ENCODE results near the gene COL6A3.

The COL6A3 gene

DNA sequence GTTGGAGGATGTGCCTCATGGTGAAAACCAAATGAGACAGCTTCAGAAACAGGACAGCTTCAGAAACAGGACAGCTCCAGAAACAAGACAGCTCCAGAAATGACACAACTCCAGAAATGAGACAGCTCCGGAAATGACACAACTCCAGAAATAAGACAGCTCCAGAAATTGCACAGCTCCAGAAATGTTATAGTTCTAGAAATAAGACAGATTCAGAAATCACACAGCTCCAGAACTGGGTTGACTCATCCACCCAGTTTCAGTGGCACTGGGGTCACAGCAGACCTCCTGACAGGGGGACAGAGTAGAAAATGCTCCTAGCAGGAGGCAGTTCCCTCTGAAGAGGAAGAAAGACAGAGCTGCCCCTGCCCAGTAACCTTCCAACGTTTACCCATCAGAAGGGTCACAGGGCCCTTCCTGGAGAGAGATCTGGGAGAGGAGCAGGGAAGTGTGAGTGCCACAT is 26.9 kb upstream of the COL6A3 start:
- DNase-seq (ENCODE audit: low spot score), result no peak

DNA sequence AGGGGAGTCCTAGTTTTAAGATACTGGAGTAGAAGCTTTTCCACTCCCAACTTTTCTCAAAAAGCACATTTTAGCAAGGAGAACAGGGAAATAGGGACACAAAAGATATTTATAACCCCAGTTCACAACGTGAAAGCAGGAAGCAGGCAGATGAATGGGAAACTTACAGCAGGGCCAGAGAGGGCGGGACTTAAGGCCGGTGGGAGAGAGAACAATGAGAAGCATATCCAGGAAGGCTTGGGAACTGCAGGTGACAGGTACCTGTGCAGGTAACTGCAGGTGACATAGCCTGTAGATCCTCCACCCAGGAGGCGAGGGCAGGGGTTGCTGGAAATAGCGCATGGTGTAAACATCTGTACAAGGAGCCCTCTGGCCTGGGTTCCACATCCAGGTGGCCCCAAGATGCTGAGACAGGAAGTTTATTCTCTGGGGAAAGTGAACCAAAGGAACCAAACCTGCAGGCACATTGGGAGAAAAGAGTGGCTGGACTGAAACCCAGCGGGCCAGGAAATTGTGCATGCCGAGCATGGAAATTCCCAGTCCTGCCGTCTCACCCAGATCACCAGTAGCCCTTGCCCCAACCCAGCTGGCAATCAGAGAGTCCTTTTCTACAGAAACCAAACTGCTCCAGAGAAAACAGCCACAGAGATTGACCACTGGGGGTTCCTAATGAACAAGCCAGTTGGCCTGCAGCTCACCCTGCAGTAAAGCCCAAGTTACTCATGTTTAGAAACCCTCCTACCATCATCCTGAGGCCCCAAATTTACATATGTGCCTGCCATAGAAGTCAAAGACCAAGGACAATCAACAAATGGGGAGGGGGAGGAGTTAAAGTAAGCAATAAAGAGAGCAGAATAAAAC is 24.3 kb upstream of the COL6A3 start:
- DNase-seq (ENCODE audit: low spot score), result no peak

DNA sequence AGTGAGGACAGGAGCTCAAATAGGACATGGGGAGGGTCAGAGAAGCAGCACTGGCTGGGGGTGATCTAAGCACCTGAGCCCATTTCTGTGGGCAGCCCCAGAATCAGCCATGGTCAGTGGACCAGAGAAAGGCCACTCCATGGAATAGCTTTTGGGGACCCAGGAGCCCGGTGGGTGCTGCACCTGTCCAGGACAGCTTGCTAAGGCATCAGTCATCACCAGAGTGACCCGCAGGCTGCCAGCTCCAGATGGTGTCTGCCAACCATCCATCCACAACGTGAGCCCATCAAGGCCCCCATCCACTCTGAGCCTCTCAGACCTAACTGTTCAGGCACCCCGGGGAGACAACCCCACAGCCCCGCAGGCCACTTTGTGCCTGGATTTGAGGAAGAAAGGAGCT is 23.6 kb upstream of the COL6A3 start:
- no peak for DNase-seq (ENCODE audit: low spot score)

DNA sequence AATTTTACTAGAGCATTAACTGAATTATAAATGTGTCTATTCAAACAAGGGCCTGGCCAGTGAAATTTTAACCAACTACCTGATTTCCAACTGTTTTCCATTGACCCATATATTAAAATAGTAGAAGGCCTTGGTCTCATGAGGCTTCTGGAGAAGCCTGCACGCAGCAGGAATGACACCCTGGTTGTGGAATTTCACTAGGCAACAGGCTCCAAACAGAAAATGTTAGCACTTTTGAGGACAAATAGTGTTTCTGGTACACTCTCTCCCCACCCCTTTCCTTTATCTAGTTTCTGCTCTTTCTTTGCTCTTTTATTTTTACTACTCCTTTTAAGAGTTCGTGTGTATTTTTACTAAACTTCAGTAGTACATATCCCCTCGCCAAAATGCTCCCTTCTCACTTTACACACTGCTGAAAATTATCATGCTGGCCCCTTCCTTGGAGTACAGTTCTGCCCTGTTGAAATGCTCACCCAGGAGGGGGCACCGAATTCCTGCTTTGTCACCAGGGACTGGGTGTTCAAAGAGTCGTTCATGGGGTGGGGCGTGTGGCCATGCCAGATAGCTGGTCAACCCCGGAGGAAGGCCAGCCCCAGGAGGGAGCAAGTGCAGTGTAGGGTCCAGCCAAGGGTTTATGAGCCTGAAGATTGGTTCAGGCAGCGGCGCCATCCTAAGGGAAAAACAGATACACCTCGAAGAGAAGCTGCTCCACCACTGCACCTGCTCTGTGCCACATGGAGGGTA is 22.1 kb upstream of the COL6A3 start:
- DNase-seq (ENCODE audit: low spot score), result no peak

DNA sequence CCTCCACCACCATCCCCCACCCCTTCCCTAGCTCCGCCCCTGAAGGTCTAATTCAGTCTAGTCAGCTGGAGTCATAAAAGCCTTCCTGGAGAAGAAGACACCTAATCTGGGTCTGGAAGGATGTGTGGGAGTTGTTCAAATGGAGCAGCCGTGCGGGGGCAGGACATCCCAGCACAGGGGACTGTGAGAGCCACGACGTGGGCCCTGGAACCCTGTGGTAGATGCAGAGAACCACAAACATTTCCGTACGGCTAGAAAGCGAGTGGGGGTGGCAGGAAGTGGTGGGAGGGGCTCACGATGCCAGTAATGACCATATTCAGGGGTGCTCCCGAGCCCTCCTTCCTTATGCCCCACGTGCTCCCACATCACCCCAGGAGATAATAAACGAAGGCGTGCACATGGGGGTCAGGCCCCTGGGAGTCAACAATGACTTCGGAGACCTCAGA is 20.9 kb upstream of the COL6A3 start:
- peak; percentile 62 for DNase-seq (ENCODE audit: low spot score)

DNA sequence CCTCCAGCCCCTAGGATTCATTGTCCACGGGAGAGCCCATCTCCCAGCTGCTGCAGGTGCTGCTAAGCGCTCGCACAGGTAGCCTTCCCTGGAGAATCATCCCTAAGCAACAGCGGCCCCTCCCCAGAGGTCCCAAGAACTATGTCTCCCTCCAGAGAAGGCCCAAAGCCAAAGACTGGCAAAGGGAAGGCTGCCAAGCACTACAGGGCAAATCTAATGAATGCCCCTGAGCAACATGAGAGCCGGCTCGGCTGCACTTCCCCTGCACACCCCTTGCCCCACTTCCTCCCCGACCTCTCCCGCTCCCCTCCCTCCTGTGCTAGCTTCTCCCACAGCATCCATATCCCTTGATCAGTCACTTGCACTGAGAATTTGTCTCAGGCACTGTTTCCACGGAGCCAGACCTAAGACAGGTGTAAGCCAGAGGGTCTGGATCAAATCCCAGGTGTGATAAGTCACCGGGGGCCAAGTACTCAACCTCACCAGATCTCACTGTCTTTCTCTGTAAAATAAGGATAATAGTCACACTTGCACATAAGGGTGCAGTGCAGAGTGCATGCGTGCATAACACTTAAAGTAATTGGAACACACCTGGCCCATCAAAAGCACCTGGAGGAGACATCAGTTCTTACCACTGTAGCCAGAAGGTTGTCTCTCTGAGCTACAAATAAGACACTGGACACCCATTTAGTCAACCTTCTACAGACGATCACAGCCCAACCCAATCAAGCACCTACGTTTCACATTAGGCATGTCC is 20.1 kb upstream of the COL6A3 start:
- DNase-seq (ENCODE audit: low spot score), result no peak

DNA sequence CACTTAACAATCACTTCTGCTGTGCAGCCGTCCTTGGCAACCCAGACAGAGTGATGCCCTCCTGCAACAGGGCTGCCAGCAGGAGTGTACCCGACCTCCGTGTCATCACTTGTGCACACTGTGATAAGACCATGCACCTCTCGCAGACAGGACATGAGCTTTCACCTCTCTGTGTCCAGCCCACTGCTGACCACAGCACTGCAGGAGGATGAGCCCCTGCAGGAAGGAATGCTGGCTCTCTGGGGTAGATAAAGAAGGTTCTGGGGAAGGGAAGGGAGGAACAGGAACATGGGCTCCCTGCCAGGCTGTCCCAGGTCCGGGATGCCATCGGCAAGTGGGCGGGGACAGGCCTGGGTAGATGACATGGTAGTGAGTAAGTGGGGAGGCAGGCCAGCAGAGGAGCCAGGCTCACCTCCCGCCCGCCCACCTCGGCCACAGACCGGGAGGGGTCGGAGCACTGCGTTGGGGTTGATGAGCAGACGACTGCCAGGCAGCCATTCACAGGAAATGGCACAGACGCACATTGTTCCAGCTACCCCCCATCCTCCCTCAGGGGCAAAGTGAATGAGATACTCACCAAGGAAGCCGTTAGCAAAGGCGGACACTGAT is 18.6 kb upstream of the COL6A3 start:
- DNase-seq (ENCODE audit: low spot score), result peak; percentile 79

DNA sequence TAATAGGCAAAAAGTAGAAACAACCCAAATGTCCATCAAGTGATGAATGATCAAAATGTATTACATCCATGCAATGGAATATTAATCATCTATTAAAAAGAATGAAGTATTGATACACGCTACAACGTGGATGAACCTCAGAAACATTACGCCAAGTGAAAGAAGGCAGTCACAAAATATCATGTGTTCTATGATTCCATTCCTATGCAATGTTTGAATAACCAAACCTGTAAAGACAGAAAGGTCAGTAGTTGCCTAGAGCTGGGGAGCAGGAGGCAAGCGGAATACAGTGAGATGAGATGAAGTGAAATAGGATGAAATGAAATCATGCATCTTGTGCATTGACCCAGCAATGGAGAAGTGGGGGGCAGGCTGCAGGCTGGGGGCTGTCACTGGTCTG is 17.9 kb upstream of the COL6A3 start:
- DNase-seq (ENCODE audit: low spot score), result no peak

DNA sequence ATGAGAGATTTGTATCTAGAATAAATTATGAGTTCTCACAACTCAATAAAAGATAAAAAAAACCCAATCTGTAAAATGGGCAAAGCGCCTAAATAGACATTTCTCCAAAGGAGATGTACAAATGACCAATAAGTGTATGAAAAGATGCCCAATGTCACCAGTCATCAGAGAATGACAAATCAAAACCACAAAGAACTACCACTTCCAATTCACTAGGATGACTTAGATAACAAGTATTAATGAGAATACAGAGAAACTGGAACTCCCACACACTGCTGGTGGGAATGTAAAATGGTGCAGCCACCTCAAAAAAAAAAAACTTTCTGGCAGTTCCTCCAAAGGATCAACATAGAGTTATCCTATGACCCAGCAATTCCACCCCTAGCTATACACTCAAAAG is 17.4 kb upstream of the COL6A3 start:
- no peak for DNase-seq (ENCODE audit: low spot score)

DNA sequence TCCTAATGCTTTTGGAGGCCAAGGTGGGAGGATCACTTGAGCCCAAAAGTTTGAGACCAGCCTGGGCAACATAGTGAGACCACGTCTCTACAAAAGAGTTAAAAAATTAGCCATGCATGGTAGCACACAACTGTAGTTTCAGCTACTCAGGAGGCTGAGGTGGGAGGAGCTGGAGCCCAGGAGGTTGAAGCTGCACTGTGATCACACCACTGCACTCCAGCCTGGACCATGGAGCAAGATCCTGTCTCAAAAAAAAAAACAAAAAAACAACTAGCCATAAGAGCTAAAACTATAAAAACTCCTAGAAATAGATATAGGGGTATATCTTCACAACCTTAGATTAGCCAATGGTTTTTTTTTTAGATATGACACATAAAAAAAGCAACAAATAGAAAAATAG is 16.9 kb upstream of the COL6A3 start:
- DNase-seq (ENCODE audit: low spot score), result no peak

DNA sequence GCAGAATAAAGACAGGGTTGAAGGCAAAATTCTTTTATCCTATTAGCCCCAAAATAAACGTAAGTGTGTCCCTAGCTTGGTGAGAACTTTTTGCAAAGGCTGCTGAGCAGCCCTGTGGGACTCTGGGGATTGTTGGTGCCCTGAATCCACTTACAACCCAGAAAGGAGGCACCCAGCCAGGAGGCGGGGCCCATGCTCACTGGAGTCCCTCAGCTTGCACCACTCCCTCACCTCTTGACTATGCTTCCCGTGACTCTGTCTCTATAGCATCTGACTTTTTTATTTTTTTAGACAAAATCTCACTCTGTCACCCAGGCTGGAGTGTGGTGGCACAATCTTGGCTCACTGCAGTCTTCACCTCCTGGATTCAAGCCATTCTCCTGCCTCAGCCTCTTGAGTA is 15.8 kb upstream of the COL6A3 start:
- no peak for DNase-seq (ENCODE audit: low spot score)

DNA sequence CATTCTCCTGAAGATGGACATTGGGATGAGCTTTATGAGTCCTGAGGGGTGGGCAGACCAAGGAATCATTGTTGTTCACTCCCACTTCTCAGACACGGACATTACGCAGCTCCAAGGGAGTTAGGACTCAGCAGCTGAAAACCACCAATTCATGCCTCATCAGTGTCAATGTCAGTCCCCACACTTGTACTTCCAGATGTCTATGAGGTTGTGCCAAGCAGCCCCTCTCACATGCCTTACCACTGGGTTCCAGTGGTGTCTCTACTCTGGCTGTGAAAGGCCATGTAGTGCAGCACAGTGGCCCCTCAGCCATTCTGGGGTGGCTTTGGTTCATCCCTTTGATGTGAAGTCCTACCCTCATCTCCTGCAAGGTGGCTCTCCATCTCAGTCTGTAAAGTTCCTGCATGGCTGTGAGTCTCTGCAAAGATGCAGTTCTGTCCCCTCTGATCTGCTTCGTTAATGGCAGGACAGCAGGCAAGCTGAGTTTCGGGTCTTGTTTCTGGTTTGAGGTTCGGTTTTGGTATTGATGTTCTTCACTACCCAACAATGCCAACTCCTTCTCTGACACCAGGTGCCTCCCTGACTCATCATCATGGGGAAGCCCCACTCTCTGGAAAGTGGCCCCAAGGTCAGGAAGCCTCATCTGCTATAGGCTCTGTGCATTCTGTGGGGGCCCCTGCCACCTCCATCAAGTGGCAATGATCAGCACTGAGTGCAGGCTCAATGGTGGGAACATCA is 14.0 kb upstream of the COL6A3 start:
- DNase-seq (ENCODE audit: low spot score), result peak; percentile 59

DNA sequence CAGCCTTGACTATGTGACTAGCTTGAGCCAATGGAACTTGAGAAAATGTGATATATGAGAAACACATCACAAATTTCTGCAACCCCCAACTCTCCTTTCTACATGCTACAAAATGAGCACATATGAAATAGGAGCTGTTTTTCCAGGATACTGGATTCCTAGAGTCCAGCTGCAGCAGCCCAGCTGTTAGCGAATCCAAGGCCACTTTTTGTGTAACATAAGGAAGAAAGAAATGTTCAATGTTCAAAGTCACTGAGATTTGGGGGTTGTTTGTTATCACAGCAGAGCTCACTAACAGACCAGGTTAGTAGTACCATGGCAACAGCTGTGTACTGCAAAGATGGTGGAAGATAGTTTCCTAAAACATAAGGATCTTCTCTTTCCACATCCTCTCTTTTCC is 12.6 kb upstream of the COL6A3 start:
- DNase-seq (ENCODE audit: low spot score), result no peak

DNA sequence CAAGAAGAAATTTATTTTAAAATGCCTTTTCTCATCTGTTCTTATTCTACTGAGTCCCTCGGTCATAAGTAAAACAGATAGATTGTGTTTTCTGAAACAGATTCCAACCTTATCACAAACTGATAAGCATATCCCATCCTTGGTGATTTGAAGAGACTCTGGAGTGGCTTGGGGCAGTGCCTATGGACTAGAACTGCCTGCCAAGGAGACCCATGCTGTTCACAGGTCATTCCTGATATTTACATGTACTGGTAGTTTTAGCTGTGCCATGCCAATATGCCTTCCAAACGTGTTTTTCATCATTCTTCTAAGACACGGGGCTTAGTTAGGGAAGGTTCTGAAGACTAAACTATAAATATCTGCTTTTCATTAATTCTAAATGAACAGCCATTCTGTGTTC is 11.4 kb upstream of the COL6A3 start:
- no peak for DNase-seq (ENCODE audit: low spot score)

DNA sequence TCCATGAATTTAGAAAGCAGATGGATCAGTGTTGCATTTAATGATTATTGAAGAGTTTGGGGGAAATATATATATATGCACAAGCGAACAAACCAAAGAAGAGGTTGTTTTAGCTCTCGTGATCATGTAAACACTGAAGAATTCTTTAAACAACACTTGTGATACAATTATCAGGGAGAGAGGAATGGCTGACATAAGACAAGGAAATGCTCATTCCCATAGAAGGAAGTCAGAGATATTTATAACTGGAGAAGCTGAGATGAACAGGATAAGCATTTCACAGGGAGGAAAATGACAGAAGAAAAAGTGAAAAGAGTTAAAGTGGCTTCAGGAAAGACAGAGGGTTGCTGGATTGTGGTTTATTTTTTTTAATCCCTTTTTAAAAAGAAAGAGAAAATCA is 10.6 kb upstream of the COL6A3 start:
- no peak for DNase-seq (ENCODE audit: low spot score)

DNA sequence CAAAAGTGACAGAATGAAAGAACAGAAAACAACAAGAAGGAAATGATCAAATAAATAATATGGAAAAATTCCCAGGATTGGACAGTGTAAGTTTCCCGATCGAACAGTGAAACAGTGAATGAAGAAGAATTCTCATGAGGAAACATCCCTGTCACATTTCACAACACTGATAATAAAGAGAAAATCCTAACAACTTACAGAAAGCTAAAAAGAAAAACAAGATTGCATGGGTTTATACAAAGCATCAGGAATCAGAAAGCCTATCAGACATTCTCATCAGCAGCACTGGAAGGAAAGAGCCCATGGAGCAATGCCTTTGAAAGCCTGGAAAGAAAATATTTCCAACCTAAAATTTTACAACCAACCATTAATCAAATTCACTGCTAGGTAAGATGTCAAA is 9.9 kb upstream of the COL6A3 start:
- DNase-seq (ENCODE audit: low spot score), result no peak

DNA sequence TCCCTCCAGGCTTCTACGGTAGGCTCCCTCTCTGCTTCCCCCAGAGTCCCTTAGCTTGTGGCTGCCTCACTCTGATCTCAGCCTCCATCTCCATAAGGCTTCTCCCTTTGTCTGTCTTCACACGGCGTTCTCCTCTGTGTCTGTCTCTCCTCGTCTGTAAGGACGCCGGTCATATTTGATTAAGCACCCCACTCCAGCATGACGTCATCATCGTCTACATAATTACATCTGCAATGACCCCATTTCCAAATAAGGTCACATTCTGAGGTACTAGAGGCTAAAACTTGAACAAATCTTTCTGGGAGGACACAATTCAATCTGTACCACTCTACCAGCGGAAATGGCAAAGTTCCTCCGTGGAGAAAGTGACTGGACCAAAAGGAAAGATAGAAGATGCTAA is 8.3 kb upstream of the COL6A3 start:
- DNase-seq (ENCODE audit: low spot score), result no peak

DNA sequence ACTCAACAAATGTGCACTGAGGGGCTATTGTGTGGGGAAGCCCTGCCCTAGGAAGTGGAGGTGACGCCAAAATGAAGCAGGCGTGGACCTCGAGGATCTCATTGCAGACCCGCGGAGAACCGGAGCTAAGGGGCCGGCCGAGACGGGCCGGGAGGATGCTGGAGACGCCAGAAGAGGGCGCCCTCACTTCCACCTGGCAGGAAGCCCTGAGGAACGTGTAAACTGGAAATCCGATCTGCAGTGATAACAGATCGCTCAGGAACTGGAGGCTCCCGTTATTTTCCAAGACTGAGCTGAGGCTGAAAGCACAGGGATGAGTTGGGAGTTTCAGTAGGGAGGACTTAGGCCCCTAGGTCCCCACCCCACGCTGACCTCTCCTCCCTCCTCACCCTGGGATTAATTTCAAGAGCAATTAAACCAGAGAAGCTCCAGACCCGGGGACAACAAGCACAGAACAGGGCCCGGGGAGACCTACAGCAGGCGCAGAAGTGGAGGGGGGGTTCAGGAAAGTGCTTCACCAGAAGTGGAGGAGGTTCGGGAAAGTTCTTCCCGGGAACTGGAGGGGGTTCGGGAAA is 7.7 kb upstream of the COL6A3 start:
- DNase-seq (ENCODE audit: low spot score), result peak; percentile 80

DNA sequence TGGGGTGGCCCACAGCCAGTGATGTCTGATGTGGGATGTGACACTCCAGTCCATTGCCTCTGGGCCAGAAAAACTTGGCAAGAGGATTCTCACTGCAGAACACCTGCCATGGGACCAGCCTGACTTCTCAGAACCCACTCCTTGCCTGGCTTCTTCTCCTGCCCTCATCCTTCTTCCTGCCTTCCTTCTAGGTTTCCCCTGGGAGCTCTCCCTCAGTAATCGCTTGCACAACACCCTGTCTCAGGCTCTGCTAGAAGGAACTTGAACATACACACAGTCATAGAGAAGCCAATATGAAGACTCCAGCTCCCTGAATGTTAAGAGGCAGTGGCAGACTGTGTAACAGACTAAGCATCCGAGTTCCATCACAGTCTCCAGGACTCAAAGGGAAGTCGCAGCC is 4.3 kb upstream of the COL6A3 start:
- DNase-seq (ENCODE audit: low spot score), result no peak

DNA sequence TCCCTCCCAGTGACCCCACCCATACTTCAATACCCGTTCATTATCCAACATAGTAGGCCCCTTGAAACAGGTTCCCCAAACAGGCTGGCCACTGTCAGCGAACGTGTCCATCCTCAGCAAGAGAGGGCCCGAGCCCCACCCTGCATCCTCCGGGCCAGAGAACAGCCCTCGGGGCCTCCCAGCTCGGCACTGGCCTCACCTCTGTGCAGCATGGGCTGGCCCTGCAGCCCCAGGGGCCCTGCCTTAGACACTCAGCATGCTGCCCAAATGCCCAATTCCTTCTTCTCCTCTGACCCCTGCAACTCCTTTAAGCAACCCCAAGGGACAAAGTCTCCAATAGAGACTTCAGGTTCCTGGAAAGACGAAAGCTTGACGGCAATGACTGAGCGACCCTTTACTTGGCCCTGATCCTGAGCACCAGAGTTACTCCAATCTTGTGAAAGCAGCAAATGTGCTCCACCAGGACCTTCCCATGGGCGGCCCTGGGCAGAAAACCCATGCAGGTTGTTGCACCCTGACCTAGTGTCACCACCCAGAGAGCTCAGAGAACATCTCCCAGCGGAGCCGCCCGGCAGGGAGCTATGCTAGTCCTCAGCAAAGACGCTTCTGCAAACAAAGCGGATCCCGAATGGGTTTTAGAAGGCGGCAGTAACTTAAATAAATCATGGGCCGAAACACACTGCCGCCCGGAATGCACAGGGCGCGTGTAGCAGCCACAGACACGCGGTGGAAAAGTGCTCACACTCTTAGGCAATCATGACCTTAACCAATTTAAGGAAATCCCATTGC is 782 bp downstream of the COL6A3 start:
- no peak for DNase-seq (ENCODE audit: low spot score)

Measured in CD4-positive, alpha-beta T cell treated with Interleukin-2 at 100 ng/mL for 4 hours (primary cell).